IPS-11a (cell line): ENCODE data around the gene KRT33A.
"Not testable (repeated sequence)": the region's sequence is repeated elsewhere in the genome, so short reads cannot be mapped to it uniquely, and the experiment has no call there.

Experiments used
- H3K4me3 ChIP-seq: one replicate; pipeline ENCODE4 v1.5.1; 2013; ENCODE audit warnings: low read depth, low read length, control low read depth

KRT33A gene

GRCh38 chr17:41366070-41366469 lies 15.4 kb upstream of the KRT33A start:
- no peak overlapping the region for H3K4me3 ChIP-seq

- no peak overlapping the region for H3K4me3 ChIP-seq
Measured at GRCh38 chr17:41363881-41364280, 13.3 kb upstream of the KRT33A start.

- no peak overlapping the region for H3K4me3 ChIP-seq
Measured at GRCh38 chr17:41360296-41360995, 9.8 kb upstream of the KRT33A start.

GRCh38 chr17:41354536-41354935 lies 3.9 kb upstream of the KRT33A start:
- H3K4me3 ChIP-seq: no peak overlapping the region

- H3K4me3 ChIP-seq: no peak overlapping the region
Measured at GRCh38 chr17:41352597-41353366, 2.2 kb upstream of the KRT33A start.

GRCh38 chr17:41351177-41351576 lies 549 bp upstream of the KRT33A start:
- no peak overlapping the region for H3K4me3 ChIP-seq

GRCh38 chr17:41347869-41348760 lies 2.5 kb downstream of the KRT33A start:
- H3K4me3 ChIP-seq: no peak overlapping the region

- H3K4me3 ChIP-seq: not testable (repeated sequence)
Measured at GRCh38 chr17:41346421-41346820, 4.2 kb downstream of the KRT33A start.

GRCh38 chr17:41345992-41346391 lies 4.6 kb downstream of the KRT33A start:
- no peak overlapping the region for H3K4me3 ChIP-seq

- H3K4me3 ChIP-seq: no peak overlapping the region
Measured at GRCh38 chr17:41343029-41343428, 7.6 kb downstream of the KRT33A start.

GRCh38 chr17:41340934-41341861 lies 9.4 kb downstream of the KRT33A start:
- no peak overlapping the region for H3K4me3 ChIP-seq

GRCh38 chr17:41340494-41340893 lies 10.1 kb downstream of the KRT33A start:
- no peak overlapping the region for H3K4me3 ChIP-seq

- no peak overlapping the region for H3K4me3 ChIP-seq
Measured at GRCh38 chr17:41339571-41340172, 11.0 kb downstream of the KRT33A start.

- H3K4me3 ChIP-seq: no peak overlapping the region
Measured at GRCh38 chr17:41338961-41339485, 11.6 kb downstream of the KRT33A start.

GRCh38 chr17:41335747-41336146 lies 14.9 kb downstream of the KRT33A start:
- H3K4me3 ChIP-seq: no peak overlapping the region

- H3K4me3 ChIP-seq: no peak overlapping the region
Measured at GRCh38 chr17:41334385-41335305, 16.0 kb downstream of the KRT33A start.

- no peak overlapping the region for H3K4me3 ChIP-seq
Measured at GRCh38 chr17:41333836-41334235, 16.8 kb downstream of the KRT33A start.

- H3K4me3 ChIP-seq: no peak overlapping the region
Measured at GRCh38 chr17:41333098-41333497, 17.5 kb downstream of the KRT33A start.

GRCh38 chr17:41332239-41332638 lies 18.4 kb downstream of the KRT33A start:
- no peak overlapping the region for H3K4me3 ChIP-seq
